Measurements from ENCODE around the gene CCM2. TPM values are rescaled to one million over a fixed set of nuclear protein-coding genes. Genes with fewer than 3 reads are reported as not detected.
"Not testable (repeated sequence)": the region's sequence is repeated elsewhere in the genome, so short reads cannot be mapped to it uniquely, and the experiment has no call there.

Gene CCM2
- total RNA-seq, 1 donor from 2014 or later: 30.3 TPM

DNA sequence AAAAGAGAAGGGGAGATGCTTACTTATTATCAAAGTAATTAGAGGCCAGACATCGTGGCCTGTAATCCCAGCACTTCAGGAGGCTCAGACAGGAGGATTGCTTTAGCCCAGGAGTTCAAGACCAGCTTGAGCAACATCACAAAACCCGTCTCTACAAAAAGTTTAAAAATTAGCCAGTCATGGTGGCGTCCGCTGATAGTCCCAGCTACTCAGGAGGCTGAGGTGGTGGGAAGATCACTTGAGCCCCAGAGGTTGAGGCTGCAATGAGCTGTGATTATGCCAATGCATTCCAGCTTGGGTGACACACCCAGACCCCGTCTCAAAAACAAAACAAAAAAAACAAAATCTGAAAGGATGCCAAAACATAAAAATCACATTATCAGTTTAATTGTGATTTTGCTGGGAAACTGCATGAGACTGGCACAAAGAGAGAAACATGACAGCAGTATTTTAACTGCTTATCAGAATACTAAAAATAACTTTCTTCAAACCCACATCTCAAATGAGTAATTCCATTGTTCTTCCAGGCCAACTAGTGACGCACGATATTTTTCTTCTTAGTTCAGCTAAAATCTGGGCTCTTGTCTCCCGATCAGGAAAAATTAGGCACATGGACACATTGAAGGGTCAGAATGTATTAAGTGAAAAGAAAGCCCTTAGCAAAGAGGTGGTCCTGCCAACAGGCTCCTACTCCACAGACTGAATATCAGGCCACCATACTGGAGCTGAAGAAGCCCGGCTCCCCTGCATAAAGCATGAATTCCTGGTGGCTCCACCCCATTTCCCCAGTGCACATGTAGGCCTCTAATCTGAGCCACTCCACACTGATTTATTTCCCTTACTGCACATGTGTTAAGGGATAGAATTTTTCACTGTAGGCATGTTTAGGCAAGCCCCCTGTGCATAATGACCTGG, 9.6 kb upstream of the CCM2 start:
- ATAC-seq (ENCODE audit: poor library complexity) (no peak), DNase-seq (no peak)
- intact Hi-C loops (cut with DNase I): no loop called here

DNA sequence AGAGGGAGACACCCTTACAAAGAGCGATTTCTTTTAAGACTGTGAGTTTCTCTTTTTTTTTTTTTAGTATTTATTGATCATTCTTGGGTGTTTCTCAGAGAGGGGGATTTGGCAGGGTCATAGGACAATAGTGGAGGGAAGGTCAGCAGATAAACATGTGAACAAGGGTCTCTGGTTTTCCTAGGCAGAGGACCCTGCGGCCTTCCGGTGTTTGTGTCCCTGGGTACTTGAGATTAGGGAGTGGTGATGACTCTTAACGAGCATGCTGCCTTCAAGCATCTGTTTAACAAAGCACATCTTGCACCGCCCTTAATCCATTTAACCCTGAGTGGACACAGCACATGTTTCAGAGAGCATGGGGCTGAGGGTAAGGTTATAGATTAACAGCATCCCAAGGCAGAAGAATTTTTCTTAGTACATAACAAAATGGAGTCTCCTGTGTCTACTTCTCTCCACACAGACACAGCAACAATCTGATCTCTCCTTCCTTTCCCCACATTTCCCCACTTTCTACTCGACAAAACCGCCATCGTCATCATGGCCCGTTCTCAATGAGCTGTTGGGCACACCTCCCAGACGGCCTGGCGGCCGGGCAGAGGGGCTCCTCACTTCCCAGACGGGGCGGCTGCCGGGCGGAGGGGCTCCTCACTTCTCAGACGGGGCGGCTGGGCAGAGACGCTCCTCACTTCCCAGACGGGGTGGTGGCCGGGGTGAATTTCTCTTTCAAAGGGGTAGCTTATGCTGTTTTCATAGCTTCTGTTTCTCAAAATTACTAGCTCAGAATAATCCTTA, 7.8 kb upstream of the CCM2 start:
- intact Hi-C loops (cut with DNase I); DNase-seq; ATAC-seq (ENCODE audit: poor library complexity): not testable (repeated sequence)

DNA sequence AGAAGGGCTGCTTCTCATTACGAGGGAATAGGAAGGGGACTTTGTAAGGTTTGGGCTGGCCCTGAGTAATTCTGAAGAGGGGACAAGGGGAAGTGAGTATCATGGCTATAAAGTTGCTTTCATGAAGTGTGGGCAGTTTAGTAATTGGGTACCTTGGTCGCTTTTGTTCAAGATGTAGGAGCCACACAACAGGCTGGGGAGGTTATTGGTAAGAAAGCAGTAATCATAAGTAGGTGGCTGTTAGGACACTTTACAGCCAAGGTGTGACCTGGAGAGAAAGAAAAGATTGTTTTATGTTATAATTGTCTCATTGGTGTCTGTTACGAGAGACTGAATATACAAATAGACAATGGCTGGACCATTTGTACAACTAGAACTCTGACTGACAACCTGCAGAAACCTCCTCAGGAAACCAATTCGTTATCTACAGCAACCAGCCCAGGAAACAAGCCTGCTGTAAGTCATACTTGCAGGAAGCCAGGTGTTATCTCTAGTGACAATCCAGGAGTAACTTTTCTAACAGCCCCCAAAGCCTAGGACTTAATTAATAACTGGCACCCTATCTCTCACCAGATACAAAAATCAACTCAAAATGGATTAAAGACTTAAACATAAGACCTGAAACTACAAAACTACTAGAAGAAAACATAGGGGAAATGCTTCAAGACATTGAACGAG, 5.0 kb upstream of the CCM2 start:
- ATAC-seq (ENCODE audit: poor library complexity) (no peak), DNase-seq (no peak)
- intact Hi-C loops (cut with DNase I): no loop called here

GRCh38 chr7:44995555-44996493, 4.2 kb upstream of the CCM2 start:
- intact Hi-C loops (cut with DNase I): no loop called here
- no peak for DNase-seq
- ATAC-seq (ENCODE audit: poor library complexity): no peak

GRCh38 chr7:44998153-44998871, 1.7 kb upstream of the CCM2 start:
- intact Hi-C loops (cut with DNase I): no loop called here
- no peak for DNase-seq
- no peak for ATAC-seq (ENCODE audit: poor library complexity)

- DNase-seq: peak; percentile 99
- intact Hi-C loops (cut with DNase I): loop anchor here (5.0 kb wide), 1 partner anchor 108 kb away; no protein-coding TSS in a partner anchor
Observed at GRCh38 chr7:44999245-45000092, 532 bp upstream of the CCM2 start.

DNA sequence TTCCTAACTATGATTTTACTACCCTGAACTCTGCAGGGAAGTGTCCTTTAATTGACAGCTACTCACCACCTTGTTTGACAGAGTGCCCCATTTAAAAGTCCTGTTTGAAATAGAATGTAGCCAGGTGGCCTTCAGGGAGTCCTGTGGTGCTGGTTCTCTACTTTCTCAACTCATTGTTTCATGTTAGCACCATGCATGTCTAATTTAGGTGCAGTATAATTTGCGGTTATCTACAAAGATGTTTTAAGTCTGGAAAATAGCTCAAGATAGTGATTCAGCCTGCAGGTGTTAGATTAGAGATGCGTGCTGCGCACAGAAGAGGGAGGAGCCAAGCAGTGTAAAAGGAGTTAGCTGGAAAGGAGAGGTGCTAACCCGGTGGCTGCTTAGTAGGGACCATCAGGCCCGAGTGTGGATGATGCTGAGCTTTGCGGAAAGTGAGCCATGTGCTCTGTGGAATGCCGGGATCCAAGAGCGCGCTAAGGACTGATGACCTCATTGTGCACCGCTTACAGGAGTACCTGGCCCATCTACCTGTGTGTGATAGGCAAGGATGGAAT, 1.2 kb downstream of the CCM2 start:
- intact Hi-C loops (cut with DNase I): loop anchor here (5.0 kb wide), 1 partner anchor 106 kb away; no protein-coding TSS in a partner anchor
- ATAC-seq (ENCODE audit: poor library complexity): no peak
- DNase-seq: no peak

More at GRCh38 chr7:44999245-45000092, 532 bp upstream of the CCM2 start:
- peak; percentile 97 for ATAC-seq (ENCODE audit: poor library complexity)

- intact Hi-C loops (cut with DNase I): loop anchor here (5.0 kb wide), 1 partner anchor 105 kb away; no protein-coding TSS in a partner anchor
- DNase-seq (no peak), ATAC-seq (ENCODE audit: poor library complexity) (no peak)
Observed at GRCh38 chr7:45001826-45002225, 1.8 kb downstream of the CCM2 start.

DNA sequence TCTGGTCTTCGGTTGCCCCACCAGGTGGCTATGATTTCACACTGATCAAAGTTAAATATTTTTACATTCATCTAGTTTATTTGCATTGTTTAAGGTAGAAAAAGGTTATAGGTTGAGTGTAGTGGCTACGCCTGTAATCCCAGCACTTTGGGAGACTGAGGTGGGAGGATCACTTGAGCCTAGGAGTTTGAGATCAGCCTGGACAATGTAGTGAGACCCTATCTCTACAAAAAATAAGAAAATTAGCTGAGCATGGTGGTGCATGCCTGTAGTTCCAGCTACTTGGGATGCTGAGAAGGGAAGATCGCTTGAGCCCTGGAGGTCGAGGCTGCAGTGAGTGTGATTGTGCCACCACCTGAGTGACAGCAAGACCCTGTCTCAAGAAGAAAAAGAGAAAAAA, 3.8 kb downstream of the CCM2 start:
- intact Hi-C loops (cut with DNase I): loop anchor here (5.0 kb wide), 1 partner anchor 104 kb away; no protein-coding TSS in a partner anchor
- no peak for DNase-seq
- ATAC-seq (ENCODE audit: poor library complexity): no peak

GRCh38 chr7:45007106-45007505, 7.1 kb downstream of the CCM2 start:
- no peak for ATAC-seq (ENCODE audit: poor library complexity)
- DNase-seq: no peak
- intact Hi-C loops (cut with DNase I): no loop called here

GRCh38 chr7:45007571-45008328, 7.7 kb downstream of the CCM2 start:
- intact Hi-C loops (cut with DNase I): no loop called here

DNA sequence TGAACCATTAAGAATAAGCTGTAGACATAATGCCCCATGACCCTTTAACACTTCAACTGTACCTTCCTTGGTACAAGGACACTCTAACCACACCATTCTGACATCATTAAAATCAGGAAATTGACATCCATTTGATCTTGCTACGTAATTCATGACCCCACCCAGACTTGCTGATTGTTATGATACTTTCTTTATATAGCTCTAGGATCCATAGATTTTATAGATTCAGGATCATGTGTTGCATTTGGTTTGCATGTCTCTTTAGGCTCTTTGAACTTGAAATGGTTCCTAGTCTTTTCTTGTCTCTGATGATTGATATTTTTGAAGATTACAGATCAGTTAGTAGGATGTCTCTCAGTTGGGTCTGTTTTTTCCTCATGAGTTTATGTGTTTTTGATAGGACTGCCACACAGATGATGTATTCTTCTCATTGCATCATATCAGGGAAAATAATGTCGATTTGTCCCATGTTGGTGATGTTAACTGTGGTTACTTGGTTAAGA, 13.5 kb downstream of the CCM2 start:
- DNase-seq: no peak
- ATAC-seq (ENCODE audit: poor library complexity): no peak
- intact Hi-C loops (cut with DNase I): no loop called here

More at GRCh38 chr7:45007571-45008328, 7.7 kb downstream of the CCM2 start:
- ATAC-seq (ENCODE audit: poor library complexity): no peak
- DNase-seq: no peak

- intact Hi-C loops (cut with DNase I): no loop called here
- DNase-seq: no peak
- ATAC-seq (ENCODE audit: poor library complexity): no peak
Observed at GRCh38 chr7:45015313-45015712, 15.3 kb downstream of the CCM2 start.

DNA sequence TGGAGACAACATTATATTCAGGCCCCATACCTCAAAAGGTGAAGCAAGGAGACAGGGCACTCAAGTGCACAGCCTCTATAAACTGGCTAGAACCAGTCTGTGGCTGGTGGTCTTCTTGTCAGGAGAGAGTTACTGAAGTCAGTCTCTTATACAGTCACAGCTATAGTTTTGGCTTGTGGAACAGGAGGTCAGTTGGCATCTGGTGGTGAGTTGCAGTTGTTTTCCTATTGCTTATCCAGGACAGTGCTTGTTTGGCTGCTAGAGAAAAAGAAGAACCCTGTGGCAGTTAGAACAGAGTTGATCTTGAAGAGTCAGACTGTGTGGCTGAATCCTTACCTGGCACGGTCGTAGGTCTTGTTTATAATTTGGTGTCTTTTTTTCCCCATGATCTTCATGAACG, 17.3 kb downstream of the CCM2 start:
- intact Hi-C loops (cut with DNase I): no loop called here
- ATAC-seq (ENCODE audit: poor library complexity) (no peak), DNase-seq (no peak)

DNA sequence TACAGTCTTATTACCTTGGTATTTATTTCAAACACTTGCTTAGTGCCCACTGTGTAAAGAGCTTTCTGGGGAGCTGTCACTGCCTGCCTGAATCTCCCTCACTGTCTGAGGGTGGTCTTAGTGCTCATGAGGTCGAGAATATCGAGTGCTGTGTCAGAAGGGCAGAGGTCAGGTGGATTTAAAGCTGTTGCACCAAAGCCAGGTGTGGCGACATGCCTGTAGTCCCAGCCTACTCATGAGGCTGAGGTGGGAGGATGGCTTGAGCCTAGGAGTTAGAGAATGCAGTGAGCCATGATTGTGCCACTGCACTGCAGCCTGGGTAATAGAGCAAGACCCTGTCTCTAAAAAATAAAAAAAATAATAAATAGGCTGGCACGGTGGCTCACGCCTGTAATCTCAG, 20.9 kb downstream of the CCM2 start:
- DNase-seq (no peak), ATAC-seq (ENCODE audit: poor library complexity) (no peak)
- intact Hi-C loops (cut with DNase I): no loop called here
